ENCODE measurements around the gene NDUFS6.

- TF ChIP-seq YY1 (IDR thresholded peaks at IDR 0.05; ENCODE audit: low read depth) (no peak), CREB1 (IDR thresholded peaks at IDR 0.05; ENCODE audit: low read depth) (no peak), USF1 (IDR thresholded peaks at IDR 0.05) (no peak), EP300 (IDR thresholded peaks at IDR 0.05; ENCODE audit: borderline replicate concordance) (no peak), TEAD4 (IDR thresholded peaks at IDR 0.05) (no peak), FOXM1 (IDR thresholded peaks at IDR 0.05; ENCODE audit: borderline replicate concordance, low read depth) (no peak)
- TF ChIP-seq, protein P1, sequence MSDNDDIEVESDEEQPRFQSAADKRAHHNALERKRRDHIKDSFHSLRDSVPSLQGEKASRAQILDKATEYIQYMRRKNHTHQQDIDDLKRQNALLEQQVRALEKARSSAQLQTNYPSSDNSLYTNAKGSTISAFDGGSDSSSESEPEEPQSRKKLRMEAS (IDR thresholded peaks at IDR 0.05): no peak
- TF ChIP-seq, protein P2, sequence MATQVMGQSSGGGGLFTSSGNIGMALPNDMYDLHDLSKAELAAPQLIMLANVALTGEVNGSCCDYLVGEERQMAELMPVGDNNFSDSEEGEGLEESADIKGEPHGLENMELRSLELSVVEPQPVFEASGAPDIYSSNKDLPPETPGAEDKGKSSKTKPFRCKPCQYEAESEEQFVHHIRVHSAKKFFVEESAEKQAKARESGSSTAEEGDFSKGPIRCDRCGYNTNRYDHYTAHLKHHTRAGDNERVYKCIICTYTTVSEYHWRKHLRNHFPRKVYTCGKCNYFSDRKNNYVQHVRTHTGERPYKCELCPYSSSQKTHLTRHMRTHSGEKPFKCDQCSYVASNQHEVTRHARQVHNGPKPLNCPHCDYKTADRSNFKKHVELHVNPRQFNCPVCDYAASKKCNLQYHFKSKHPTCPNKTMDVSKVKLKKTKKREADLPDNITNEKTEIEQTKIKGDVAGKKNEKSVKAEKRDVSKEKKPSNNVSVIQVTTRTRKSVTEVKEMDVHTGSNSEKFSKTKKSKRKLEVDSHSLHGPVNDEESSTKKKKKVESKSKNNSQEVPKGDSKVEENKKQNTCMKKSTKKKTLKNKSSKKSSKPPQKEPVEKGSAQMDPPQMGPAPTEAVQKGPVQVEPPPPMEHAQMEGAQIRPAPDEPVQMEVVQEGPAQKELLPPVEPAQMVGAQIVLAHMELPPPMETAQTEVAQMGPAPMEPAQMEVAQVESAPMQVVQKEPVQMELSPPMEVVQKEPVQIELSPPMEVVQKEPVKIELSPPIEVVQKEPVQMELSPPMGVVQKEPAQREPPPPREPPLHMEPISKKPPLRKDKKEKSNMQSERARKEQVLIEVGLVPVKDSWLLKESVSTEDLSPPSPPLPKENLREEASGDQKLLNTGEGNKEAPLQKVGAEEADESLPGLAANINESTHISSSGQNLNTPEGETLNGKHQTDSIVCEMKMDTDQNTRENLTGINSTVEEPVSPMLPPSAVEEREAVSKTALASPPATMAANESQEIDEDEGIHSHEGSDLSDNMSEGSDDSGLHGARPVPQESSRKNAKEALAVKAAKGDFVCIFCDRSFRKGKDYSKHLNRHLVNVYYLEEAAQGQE (IDR thresholded peaks at IDR 0.05; ENCODE audit: low read depth): no peak
Measured at GRCh38 chr5:1855596-1855995, 54.4 kb downstream of the NDUFS6 start.

All from Ishikawa (cell line).